ENCODE data around the gene MCTP1.

DNA sequence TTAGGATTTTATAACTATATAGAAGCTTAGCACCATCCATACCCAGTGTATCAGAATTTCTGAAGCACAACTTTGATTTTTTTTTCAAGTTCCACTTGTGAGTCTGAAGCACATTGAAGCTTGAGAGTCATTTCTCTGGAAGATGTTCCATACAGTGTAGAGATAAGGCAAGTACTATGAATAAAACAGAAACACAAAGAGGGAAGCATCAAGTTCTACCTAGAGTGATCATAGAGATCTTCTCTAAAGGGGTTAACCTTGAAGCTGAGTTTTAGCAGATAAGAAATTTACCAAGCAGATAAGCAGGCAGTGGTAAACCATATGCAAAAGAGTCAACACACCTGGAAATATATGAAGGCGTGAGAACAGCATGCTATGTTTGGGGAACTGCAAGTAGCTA, 125.3 kb downstream of the MCTP1 start:
- TF ChIP-seq CREB1 (IDR thresholded peaks at IDR 0.05; ENCODE audit: low read depth) (no peak), YY1 (IDR thresholded peaks at IDR 0.05; ENCODE audit: low read depth) (no peak), NFIC (IDR thresholded peaks at IDR 0.05) (no peak), TAF1 (IDR thresholded peaks at IDR 0.05; ENCODE audit: low read depth) (no peak), TEAD4 (IDR thresholded peaks at IDR 0.05) (no peak), CEBPB (IDR thresholded peaks at IDR 0.05) (no peak), FOXM1 (IDR thresholded peaks at IDR 0.05; ENCODE audit: borderline replicate concordance, low read depth) (no peak), EP300 (IDR thresholded peaks at IDR 0.05; ENCODE audit: borderline replicate concordance) (no peak), RAD21 (IDR thresholded peaks at IDR 0.05; ENCODE audit: low read depth) (no peak)
- TF ChIP-seq, protein P1, sequence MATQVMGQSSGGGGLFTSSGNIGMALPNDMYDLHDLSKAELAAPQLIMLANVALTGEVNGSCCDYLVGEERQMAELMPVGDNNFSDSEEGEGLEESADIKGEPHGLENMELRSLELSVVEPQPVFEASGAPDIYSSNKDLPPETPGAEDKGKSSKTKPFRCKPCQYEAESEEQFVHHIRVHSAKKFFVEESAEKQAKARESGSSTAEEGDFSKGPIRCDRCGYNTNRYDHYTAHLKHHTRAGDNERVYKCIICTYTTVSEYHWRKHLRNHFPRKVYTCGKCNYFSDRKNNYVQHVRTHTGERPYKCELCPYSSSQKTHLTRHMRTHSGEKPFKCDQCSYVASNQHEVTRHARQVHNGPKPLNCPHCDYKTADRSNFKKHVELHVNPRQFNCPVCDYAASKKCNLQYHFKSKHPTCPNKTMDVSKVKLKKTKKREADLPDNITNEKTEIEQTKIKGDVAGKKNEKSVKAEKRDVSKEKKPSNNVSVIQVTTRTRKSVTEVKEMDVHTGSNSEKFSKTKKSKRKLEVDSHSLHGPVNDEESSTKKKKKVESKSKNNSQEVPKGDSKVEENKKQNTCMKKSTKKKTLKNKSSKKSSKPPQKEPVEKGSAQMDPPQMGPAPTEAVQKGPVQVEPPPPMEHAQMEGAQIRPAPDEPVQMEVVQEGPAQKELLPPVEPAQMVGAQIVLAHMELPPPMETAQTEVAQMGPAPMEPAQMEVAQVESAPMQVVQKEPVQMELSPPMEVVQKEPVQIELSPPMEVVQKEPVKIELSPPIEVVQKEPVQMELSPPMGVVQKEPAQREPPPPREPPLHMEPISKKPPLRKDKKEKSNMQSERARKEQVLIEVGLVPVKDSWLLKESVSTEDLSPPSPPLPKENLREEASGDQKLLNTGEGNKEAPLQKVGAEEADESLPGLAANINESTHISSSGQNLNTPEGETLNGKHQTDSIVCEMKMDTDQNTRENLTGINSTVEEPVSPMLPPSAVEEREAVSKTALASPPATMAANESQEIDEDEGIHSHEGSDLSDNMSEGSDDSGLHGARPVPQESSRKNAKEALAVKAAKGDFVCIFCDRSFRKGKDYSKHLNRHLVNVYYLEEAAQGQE (IDR thresholded peaks at IDR 0.05; ENCODE audit: low read depth): no peak
